AG04450 (cell line): ENCODE results near the gene PODXL2. TPM values are rescaled to one million over a fixed set of nuclear protein-coding genes. Genes with fewer than 3 reads are reported as not detected.

Experiments
- CTCF ChIA-PET: fragments of 300-600, 350-600 bp; formaldehyde crosslinking; extraction: SDS; loops from one replicate; lab custom pipeline; 2022; ENCODE audit warnings: antibody characterized with exemption, inconsistent platforms; lab: Charles Lee
- POLR2A ChIA-PET: fragments of 350-600 bp; formaldehyde crosslinking; extraction: SDS; loops from one replicate; lab custom pipeline; 2021; ENCODE audit warnings: antibody characterized with exemption, inconsistent platforms; lab: Yijun Ruan, JAX
- DNase-seq: peaks from one replicate; pipeline ENCODE4 v3.0.0-alpha.2; 2011; ENCODE audit warnings: low read depth, low spot score
- H3K27ac ChIP-seq: one replicate; pipeline ENCODE4 v1.5.1; 2012; ENCODE audit warnings: low read depth, low read length, control low read depth
- H3K27me3 ChIP-seq: one replicate; pipeline ENCODE4 v1.6.0; 2012; ENCODE audit warnings: low read length; ENCODE audit not compliant: control insufficient read depth, insufficient read depth
- H3K4me3 ChIP-seq: 2 replicates; pipeline ENCODE4 v1.5.1; 2011; ENCODE audit warnings: mild to moderate bottlenecking, low read depth, low read length, control low read depth
- H3K9me3 ChIP-seq: 2 replicates; pipeline ENCODE4 v1.5.1; 2012; ENCODE audit warnings: low read length; ENCODE audit not compliant: control insufficient read depth, insufficient read depth
- polyA plus RNA-seq: library from polyadenylated mRNA; depleted of rRNA; stranded (reverse); fragments of >200 nt; gene quantifications from 2 replicates; pipeline ENCODE4 v1.2.3, GENCODE V29; 2011; rRNA removed
- small RNA-seq: library from RNA; depleted of rRNA; stranded (forward); fragments of <200 nt; gene quantifications from one replicate; pipeline ENCODE3, GENCODE V24; 2012; ENCODE audit warnings: low read depth; ENCODE audit not compliant: insufficient read length
- TF ChIP-seq, protein P1 (sequence below): IDR thresholded peaks from 2 replicates; pipeline ENCODE4 v1.5.1; 2011; ENCODE audit warnings: low read depth, low read length, control low read depth, inconsistent platforms

PODXL2 gene
- polyA plus RNA-seq, 1 experiment: 1.5 TPM

DNA sequence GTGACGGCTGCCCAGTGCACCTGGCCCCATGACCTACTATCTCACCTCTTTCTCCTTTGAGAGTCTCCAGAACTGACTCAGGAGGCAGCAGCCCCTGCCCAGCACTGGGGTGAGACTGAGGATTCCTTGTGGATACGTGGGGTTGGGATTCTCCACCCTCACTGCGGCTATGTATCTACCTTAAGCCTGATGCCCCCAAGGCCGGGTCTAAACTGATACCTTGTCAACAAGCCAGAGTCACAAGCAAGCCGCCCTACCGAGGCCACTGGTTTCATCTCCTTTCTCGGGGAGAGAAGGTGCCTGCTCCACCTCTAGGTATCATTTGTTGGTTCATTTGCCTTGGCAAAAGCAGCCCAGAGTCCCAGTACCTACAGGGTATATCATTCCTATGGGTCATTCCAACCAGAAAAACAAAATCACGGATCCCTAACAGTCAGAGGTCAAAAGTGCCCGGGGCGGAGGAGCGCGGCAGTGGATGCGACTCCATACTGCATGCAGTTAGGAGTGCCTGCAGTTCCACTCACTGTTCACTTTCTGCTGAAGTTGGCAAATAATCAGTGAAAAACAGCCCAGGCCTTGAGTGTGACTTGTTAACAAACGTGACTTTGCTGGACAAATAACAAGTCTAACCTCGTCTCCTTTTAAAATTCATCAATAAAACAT is 91.3 kb downstream of the PODXL2 start:
- TF ChIP-seq, protein P1, sequence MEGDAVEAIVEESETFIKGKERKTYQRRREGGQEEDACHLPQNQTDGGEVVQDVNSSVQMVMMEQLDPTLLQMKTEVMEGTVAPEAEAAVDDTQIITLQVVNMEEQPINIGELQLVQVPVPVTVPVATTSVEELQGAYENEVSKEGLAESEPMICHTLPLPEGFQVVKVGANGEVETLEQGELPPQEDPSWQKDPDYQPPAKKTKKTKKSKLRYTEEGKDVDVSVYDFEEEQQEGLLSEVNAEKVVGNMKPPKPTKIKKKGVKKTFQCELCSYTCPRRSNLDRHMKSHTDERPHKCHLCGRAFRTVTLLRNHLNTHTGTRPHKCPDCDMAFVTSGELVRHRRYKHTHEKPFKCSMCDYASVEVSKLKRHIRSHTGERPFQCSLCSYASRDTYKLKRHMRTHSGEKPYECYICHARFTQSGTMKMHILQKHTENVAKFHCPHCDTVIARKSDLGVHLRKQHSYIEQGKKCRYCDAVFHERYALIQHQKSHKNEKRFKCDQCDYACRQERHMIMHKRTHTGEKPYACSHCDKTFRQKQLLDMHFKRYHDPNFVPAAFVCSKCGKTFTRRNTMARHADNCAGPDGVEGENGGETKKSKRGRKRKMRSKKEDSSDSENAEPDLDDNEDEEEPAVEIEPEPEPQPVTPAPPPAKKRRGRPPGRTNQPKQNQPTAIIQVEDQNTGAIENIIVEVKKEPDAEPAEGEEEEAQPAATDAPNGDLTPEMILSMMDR: no peak
- no peak for DNase-seq
- Histone ChIP-seq H3K27ac (no peak overlapping the region), H3K4me3 (no peak overlapping the region), H3K9me3 (peaks cover 3% of the 10 kb centered on the region; the same call in 1 of the 2 replicates), H3K27me3 (no peaks in the 10 kb centered on the region)
- CTCF ChIA-PET: no interaction called here
- POLR2A ChIA-PET: no interaction called here

DNA sequence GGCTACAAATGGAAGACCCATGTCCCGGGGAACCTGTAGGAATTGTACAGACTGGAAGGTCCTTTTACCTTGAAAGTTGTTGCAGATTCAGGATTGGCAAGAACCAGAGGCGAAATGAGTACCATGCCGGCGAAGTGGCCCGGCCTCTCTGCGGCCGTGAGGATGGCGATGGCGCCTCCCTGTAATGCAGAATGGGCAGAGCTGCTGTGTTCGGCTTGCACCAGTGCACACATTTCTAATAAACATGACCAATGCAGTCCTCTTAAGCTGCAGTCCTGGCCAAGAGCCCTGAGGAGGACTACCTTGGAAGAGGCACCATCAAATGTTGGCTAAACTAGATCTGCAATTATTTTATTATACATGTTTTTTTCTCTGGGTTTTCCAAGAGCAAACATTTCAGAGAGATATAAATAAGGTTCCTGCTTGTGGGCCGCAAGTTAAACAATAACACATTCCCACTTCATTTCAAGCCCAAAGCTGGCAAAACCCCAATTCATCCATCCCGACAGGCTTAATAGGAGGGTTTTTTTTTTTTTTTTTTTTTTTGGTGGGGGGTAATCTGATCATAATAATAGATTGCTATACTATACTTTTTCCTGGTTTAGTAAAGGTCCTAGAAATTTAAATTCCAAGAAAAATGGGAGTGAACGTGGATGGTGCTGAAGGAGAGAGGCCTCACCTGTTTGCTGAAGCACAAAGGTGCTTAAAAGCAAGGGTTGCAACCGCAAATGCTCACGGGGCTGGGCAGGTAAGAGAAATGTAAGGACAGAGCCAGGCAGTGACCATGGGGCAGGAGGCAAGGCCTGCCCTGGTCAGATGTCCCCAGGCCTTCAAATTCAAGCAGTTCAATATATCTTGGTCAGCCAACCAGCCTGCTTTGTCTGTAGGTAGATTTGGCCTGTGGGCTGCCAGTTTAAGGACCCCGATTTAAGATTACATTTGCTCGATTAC is 92.3 kb downstream of the PODXL2 start:
- Histone ChIP-seq H3K4me3 (no peak overlapping the region), H3K27ac (no peak overlapping the region), H3K9me3 (peaks cover 3% of the 10 kb centered on the region; the same call in 1 of the 2 replicates), H3K27me3 (no peaks in the 10 kb centered on the region)
- CTCF ChIA-PET: no interaction called here
- no peak for DNase-seq
- POLR2A ChIA-PET: no interaction called here
- TF ChIP-seq, protein P1: no peak

DNA sequence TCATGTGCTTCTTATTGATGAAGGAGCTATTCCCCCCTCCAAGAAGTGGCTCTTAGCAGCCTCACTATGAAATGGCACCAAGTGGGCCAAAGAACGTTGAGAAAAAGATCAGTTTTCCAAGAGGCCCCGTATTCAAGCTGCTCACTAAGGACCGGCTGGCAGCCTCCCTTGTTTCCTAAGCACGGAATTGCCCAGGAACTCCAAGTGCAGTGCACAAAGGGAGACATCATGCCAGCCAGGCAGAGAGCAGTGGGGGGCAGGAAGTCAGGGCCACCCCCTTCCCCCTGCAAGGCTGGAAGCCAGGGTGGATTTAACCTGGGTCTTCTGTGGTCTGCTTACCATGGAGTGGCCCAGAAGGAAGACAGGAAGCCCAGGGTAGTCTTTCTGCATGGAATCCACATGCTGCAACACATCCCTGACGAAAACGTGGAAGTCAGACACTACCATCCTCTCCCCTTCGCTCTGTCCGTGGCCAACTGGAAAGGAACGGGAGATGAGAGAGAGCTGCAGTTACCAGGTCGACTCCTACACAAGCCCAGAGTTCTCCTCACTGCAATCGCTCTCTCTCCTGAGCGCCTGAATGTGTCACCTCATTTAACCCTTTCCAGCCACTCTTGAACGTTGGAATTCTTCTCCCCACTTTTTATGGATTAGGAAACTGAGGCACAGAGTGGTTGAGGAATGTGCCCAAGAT is 93.3 kb downstream of the PODXL2 start:
- ChIA-PET CTCF (interaction anchor here (0.6 kb wide), 1 partner anchor 26 kb away, joined by 6 read pairs; no protein-coding TSS in a partner anchor), POLR2A (no interaction called here)
- TF ChIP-seq, protein P1: no peak
- H3K27ac ChIP-seq: no peak overlapping the region
- H3K27me3 ChIP-seq: no peaks in the 10 kb centered on the region
- peaks cover 3% of the 10 kb centered on the region; the same call in 1 of the 2 replicates for H3K9me3 ChIP-seq
- no peak overlapping the region for H3K4me3 ChIP-seq
- DNase-seq: no peak

Small RNAs within 50 kb of the gene (small RNA-seq; reads per million reads assigned to genes)
- gene MIR7976: 1.1 reads per million

Other genes starting within 250 kb of the PODXL2 start
- 20.6 and 29.7 TPM in 2 replicates for gene TPRA1, start 38.5 kb upstream of the PODXL2 start, polyA plus RNA-seq
- 12.2 and 12.5 TPM in 2 replicates for gene MCM2, start 30.8 kb upstream of the PODXL2 start, polyA plus RNA-seq
- 15.5 and 19.5 TPM in 2 replicates for gene ABTB1, start 43.8 kb downstream of the PODXL2 start, polyA plus RNA-seq
- 49.1 and 51.5 TPM in 2 replicates for gene MGLL, start 193.3 kb downstream of the PODXL2 start, polyA plus RNA-seq